ENCODE data around the gene DHRS9.
A peak's percentile ranks its signal among the peaks of the same experiment; 100 is the strongest.

DHRS9 gene

GRCh38 chr2:169066897-169067296 lies 2.5 kb upstream of the DHRS9 start:
- Histone ChIP-seq H3K36me3 (no peaks in the 10 kb centered on the region), H3K27ac (peak overlapping the region; percentile 89), H3K9me3 (no peaks in the 10 kb centered on the region), H3K4me1 (ENCODE audit: control insufficient read depth in 1 of 2, insufficient read depth in 1 of 2, low read depth in 1 of 2, low read length in 1 of 2) (peaks cover 63 to 66% of the 10 kb centered on the region in 2 experiments), H3K4me3 (ENCODE audit: low read depth in 1 of 2, low read length in 1 of 2) (peak overlapping the region; percentile 40 to 58), H3K27me3 (no peaks in the 10 kb centered on the region)
- TF ChIP-seq CTCF (IDR thresholded peaks at IDR 0.05): no peak

- peak overlapping the region; percentile 89 for H3K27ac ChIP-seq
- peaks cover 90 to 95% of the 10 kb centered on the region in 2 experiments for H3K4me1 ChIP-seq (ENCODE audit: control insufficient read depth in 1 of 2, insufficient read depth in 1 of 2, low read depth in 1 of 2, low read length in 1 of 2)
- H3K36me3 ChIP-seq: no peaks in the 10 kb centered on the region
- no peaks in the 10 kb centered on the region for H3K27me3 ChIP-seq
- no peaks in the 10 kb centered on the region for H3K9me3 ChIP-seq
- TF ChIP-seq CTCF (IDR thresholded peaks at IDR 0.05): no peak
- H3K4me3 ChIP-seq (ENCODE audit: low read depth in 1 of 2, low read length in 1 of 2): peak overlapping the region; percentile 44 to 58
Observed at GRCh38 chr2:169069833-169070232, 470 bp downstream of the DHRS9 start.

GRCh38 chr2:169071455-169071854 lies 2.1 kb downstream of the DHRS9 start:
- Histone ChIP-seq H3K27me3 (no peaks in the 10 kb centered on the region), H3K4me1 (ENCODE audit: control insufficient read depth in 1 of 2, insufficient read depth in 1 of 2, low read depth in 1 of 2, low read length in 1 of 2) (peaks cover 81 to 91% of the 10 kb centered on the region in 2 experiments), H3K4me3 (ENCODE audit: low read depth in 1 of 2, low read length in 1 of 2) (peak overlapping the region; percentile 41 to 58), H3K36me3 (no peaks in the 10 kb centered on the region), H3K27ac (peak overlapping the region; percentile 89), H3K9me3 (no peaks in the 10 kb centered on the region)
- no peak for TF ChIP-seq CTCF (IDR thresholded peaks at IDR 0.05)

- Histone ChIP-seq H3K27ac (peak overlapping the region; percentile 89), H3K4me3 (ENCODE audit: low read depth in 1 of 2, low read length in 1 of 2) (peak overlapping the region; percentile 41 to 58), H3K4me1 (ENCODE audit: control insufficient read depth in 1 of 2, insufficient read depth in 1 of 2, low read depth in 1 of 2, low read length in 1 of 2) (peaks cover 72 to 85% of the 10 kb centered on the region in 2 experiments), H3K36me3 (no peaks in the 10 kb centered on the region), H3K27me3 (no peaks in the 10 kb centered on the region), H3K9me3 (no peaks in the 10 kb centered on the region)
- no peak for TF ChIP-seq CTCF (IDR thresholded peaks at IDR 0.05)
Observed at GRCh38 chr2:169072163-169072925, 3.0 kb downstream of the DHRS9 start.

DNA sequence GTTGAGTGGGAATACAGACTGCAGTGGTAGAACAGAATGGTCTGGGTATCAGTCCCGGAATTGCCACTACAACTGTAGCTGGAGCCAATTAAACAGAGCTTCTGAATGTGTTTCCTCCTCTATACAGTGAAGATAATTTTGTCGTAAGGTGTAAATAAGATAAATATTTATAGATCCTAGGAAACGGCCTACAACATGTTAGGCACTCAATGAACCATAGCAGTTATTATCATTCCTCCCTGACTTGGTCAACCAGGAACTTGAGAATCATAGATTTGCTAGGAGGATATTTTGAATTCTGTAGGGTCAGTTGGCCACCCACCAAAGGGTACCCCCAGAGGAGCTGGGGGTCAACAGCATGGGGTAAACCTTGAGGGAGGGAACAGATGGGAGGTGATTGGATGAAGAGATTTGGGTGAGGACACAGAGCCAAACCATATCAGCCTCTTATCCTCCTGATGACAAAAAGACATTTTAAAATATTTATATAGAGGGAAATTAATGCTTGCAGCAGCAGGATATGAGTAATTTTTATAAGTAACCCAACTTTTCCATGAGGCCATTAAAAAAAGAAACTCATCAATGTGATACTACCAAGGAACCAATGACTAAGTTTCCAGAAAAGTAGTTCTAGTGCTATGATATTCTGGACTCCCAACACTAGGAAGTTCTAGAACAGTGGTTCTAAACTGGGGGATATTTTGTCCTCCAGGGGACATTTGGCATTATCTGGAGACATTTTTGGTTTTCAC lies 4.0 kb downstream of the DHRS9 start:
- Histone ChIP-seq H3K27ac (peak overlapping the region; percentile 89), H3K9me3 (no peaks in the 10 kb centered on the region), H3K4me1 (ENCODE audit: control insufficient read depth in 1 of 2, insufficient read depth in 1 of 2, low read depth in 1 of 2, low read length in 1 of 2) (peaks cover 69 to 83% of the 10 kb centered on the region in 2 experiments), H3K4me3 (ENCODE audit: low read depth in 1 of 2, low read length in 1 of 2) (peak overlapping the region; percentile 41 to 58), H3K36me3 (no peaks in the 10 kb centered on the region), H3K27me3 (no peaks in the 10 kb centered on the region)
- no peak for TF ChIP-seq CTCF (IDR thresholded peaks at IDR 0.05)
